Measurements from ENCODE around the gene LIPE.
"Not testable (repeated sequence)": the region's sequence is repeated elsewhere in the genome, so short reads cannot be mapped to it uniquely, and the experiment has no call there.

Gene LIPE

DNA sequence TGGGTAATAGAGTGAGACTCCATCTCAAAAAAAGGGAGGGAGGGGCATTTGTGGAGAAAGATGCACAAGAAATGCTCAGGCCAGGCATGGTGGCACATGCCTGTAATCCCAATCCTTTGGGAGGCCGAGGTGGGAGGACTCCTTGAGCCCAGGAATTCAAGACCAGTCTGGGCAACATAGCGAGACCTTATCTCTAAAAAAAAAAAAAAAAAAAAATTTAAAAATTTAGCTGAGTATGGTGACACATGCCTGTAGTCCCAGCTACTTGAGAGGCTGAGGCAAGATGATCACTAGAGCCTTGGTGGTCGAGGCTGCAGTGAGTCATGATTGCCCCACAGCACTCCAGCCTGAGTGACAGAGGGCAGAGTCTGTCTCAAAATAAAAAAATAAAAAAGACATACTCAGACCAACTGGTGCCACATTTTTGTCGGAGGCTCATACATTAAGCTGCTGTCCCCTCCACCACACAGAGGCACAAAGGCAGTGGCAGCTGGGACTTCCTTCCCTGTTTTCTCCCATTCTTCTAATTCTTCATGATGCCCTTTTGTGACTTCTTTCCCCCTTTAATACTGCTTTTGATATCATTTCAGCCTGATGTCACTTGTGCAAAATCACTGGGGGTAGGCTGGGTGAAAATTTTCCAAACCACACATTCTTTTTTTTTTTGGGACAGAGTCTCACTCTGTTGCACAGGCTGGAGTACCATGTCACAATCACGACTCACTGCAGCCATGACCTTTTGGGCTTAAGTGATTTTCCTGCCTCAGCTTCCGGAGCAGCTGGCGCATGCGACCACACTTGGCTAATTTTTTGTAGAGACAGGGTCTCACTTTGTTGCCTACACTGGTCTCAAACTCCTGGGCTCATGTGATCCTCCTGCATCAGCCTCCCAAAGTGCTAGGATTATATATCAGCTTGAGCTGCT lies 42.4 kb upstream of the LIPE start:
- FAIRE-seq, result no peak
- TF ChIP-seq, protein P1, sequence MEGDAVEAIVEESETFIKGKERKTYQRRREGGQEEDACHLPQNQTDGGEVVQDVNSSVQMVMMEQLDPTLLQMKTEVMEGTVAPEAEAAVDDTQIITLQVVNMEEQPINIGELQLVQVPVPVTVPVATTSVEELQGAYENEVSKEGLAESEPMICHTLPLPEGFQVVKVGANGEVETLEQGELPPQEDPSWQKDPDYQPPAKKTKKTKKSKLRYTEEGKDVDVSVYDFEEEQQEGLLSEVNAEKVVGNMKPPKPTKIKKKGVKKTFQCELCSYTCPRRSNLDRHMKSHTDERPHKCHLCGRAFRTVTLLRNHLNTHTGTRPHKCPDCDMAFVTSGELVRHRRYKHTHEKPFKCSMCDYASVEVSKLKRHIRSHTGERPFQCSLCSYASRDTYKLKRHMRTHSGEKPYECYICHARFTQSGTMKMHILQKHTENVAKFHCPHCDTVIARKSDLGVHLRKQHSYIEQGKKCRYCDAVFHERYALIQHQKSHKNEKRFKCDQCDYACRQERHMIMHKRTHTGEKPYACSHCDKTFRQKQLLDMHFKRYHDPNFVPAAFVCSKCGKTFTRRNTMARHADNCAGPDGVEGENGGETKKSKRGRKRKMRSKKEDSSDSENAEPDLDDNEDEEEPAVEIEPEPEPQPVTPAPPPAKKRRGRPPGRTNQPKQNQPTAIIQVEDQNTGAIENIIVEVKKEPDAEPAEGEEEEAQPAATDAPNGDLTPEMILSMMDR (IDR thresholded peaks at IDR 0.05; ENCODE audit: insufficient read depth, missing control alignments), result no peak
- no peak for DNase-seq (ENCODE audit: insufficient read length, low spot score)

DNA sequence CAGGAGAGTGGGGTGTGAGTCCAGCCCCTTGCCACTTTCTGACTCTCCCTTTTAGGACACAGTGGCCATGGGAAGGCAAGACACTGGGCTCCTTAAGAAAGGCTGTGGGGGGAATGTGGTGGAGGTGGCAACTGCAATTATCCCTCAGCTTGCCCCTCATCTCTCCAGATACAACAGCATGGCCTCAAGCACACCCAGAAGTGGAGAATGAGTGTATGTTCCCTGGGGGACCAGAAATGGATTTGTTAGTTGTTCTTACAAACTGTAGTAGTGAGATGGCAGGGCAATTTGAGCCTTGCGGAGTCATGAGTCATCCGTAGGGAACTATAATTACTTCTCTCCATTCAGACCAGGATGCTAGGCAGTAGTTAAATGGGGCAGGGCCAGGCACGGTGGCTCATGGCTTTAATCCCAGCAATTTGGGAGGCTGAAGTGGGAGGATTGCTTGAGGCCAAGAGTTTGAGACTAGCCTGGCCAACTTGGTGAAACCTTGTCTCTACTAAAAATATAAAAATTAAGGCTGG lies 41.1 kb upstream of the LIPE start:
- TF ChIP-seq, protein P1 (IDR thresholded peaks at IDR 0.05; ENCODE audit: insufficient read depth, missing control alignments), result no peak
- FAIRE-seq, result no peak

DNA sequence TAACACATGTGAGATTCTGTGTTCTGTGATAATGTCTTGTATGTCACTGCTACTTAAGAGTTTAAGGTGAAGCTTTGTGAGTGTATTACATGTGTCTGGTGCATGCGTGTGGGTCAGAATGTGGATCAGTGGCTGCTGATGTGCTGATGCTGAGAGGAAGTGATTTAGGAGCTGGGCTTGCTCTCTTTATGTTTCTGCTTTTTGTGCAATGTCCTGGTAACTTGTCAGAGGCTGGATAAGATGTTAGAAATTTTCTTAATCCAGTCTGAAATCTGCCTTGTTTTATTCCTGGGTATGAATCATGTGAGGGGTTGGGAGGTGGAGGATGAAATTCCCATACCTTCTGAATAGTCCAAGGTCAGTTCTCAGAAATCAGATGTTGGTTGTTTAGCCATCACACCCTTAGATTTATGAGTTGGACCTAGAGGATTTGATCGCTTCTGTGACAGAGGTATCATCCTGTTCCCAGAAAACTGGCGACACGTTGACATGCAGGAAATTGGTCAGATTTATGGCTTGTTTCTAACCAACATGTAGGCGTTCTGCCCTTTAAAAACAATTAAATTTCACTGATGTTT lies 40.1 kb upstream of the LIPE start:
- DNase-seq (ENCODE audit: insufficient read length, low spot score), result no peak
- no peak for FAIRE-seq
- TF ChIP-seq, protein P1 (IDR thresholded peaks at IDR 0.05; ENCODE audit: insufficient read depth, missing control alignments), result no peak

More for the DNA sequence above, 41.1 kb upstream of the LIPE start:
- DNase-seq (ENCODE audit: insufficient read length, low spot score), result no peak

DNA sequence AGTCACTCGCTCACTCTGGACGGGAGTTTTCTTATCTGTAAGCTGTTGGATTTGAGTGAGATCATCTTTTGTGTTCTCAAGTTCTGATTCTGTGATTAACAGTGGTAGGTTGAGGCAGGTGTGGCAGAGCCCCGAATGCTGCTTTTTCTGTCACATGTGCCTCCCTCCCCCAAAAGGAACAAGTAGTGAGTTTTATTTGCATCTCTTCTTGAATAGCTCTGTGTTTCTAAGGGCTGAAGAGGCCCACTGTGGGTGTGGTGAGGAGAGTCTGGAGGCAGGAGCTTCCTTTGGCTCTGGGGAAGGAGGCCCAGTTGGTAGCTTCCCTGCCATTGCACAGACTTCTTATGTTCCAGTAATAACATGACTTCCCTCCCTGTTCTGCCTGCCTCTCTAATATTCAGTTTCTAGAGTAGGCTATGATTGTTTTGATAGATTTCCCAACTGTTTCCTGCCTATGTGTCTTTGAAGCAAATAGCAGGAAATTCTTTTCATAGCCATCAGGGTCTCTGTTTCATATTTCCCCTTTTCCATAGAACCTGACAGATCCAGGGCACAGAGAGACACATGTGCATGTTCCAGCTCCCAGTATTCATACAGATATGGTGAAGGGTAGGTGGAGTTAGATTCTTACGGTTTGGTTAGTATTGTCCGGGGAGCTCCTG lies 39.5 kb upstream of the LIPE start:
- TF ChIP-seq, protein P1 (IDR thresholded peaks at IDR 0.05; ENCODE audit: insufficient read depth, missing control alignments), result no peak
- DNase-seq (ENCODE audit: insufficient read length, low spot score) (no peak), FAIRE-seq (no peak)

DNA sequence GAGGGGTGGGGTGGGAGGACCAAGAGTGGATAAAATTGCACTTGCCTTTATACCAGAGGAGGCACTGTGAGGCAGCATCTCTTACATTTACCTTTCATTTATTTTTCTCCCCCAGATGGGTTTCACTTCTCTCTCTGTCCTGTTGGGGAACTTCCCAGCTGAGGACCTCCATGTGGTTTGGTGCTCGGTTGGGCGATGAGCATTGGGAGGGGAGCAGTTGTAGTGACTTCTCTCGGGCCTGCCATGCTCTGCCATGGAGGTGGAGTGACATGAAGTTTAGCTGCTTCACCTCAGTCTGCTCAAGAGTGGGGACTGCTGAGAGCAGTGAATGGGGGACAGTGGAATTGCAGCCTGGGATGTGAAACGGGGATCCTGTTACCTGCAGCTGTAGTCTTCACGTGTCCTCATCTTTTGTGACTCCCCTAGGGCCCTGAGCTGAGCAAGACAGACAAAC lies 38.7 kb upstream of the LIPE start:
- DNase-seq (ENCODE audit: insufficient read length, low spot score) (no peak), FAIRE-seq (no peak)
- TF ChIP-seq, protein P1 (IDR thresholded peaks at IDR 0.05; ENCODE audit: insufficient read depth, missing control alignments), result no peak

DNA sequence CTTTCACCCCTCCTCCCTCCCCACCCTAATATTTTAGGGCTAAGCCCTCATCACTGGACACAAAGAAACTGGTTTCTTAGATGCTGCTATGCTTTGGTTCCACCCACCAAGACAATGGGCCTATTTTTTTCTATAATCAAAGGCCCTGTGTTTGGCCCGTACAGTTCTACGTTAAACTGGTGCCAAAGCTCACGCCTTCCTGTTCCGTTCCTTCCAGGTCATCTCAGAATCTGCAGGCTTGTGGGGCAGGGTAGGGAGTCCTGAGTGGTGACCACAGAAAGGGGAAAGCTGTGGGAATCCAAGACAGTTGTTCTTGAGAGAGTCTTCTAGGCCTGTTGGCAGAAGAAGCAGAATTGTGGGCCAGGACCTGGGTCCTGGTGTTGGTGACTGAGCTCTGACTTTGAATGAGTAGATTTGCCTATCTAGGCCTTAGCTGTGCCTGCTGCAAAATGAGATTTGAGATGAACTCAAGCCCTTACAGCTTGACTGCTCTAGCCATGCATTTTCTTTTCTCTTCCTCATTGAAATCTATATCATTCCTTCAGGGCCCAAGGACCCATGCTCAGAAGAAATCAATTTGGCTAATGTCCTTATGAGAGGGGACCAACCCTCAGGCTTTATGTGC lies 34.6 kb upstream of the LIPE start:
- TF ChIP-seq, protein P1 (IDR thresholded peaks at IDR 0.05; ENCODE audit: insufficient read depth, missing control alignments), result no peak
- no peak for FAIRE-seq
- no peak for DNase-seq (ENCODE audit: insufficient read length, low spot score)

DNA sequence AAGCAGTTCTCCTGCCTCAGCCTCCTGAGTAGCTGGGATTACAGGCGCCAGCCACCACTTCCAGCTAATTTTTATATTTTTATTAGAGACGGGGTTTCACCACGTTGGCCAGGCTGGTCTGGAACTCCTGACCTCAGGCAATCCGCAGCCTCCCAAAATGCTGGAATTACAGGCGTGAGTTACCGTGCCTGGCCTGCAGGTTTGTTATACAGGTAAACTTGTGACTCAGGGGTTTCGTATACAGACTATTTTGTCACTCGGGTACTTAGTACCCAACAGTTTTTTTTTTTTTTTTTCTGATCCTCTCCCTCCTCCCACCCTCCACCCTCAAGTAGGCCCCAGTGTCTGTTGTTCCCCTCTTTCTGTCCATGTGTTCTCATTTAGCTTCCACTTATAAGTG lies 34.0 kb upstream of the LIPE start:
- FAIRE-seq; DNase-seq (ENCODE audit: insufficient read length, low spot score): not testable (repeated sequence)

Data from D721Med (cell line).